Stimulated activated CD4-positive, alpha-beta T cell treated with anti-CD3 and anti-CD28 coated beads, Interleukin-12 subunit alpha, Interleukin-12 subunit beta, amount 100 ng/mL, for 4 hours (primary cell): ENCODE data around the gene FAS.

Experiments used
- DNase-seq: peaks from one replicate; pipeline ENCODE4 v3.0.0-alpha.2; 2020

FAS gene

DNA sequence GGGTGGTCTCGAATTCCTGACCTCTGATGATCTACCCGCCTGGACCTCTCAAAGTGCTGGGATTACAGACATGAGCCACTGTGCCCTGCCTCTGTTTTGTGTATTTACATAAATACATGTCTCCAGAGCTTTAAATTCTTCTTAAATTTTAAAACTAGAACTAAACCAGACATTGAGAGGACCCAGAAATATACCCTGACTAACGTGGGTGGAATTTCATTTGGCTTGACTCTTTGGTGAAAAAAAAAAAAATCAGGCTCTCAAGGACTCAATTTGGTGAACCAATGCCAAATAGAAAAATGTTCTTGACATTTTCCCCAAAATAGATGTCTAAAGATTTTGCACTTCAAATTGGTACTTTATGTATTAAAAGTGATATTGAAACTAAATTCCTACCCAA is 16.6 kb upstream of the FAS start:
- DNase-seq: no peak

DNA sequence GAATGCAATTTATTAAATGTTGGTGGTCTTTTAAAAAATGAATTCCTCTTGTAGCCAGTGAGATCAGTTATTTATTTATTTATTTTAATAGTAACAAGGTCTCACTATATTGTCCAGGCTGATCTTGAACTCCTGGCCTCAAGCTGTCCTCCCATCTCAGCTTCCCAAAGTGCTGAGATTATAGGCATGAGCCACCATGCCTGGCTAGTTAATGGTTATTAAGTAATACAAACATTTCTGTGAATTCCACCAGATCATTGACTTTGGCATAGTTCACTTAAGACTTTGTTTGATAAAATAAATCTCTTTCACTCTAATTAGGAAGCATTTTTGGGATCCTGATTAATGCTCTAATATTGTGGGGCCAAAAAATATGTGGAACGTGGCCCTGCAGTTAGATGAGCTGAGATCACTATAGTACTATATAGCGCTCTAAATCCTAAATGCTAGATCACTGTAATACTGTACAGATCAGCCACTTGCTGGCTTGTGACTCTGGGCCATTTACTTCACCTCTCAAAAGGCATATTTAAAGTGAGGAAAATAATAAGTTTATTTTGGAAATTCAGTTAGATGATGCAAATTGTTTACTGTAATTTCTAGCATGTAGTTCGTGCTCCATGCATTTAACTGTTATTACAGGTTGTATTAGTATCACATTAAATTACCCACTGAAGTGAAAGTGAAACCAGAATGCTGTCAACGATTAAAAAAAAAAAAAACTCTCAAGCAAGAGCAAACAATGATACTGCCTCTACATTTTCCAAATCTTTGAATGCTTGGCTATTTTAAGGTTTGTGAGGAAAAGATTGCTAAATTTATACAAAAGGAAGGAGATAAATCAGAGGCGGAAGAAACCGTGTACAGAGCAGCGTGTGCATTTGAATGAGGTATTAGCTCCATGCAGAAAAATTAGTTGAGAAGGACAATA is 15.9 kb upstream of the FAS start:
- DNase-seq: no peak

DNA sequence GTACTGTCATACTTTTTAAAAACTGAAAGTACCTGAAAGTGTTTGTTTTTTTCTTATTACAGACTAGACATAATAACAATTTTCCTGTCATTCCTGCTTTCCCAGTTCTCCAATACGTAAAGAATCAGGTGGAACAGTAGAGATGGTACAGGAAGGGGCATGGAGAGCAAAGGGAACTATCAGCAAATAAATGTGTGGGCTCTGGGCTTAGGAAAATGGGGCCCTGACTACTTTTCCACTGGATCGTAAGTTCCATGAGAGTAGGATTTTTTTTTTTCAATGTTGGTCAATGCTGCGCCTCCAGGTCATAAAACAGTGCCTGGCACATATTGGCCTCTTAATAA is 15.2 kb upstream of the FAS start:
- DNase-seq: no peak

DNA sequence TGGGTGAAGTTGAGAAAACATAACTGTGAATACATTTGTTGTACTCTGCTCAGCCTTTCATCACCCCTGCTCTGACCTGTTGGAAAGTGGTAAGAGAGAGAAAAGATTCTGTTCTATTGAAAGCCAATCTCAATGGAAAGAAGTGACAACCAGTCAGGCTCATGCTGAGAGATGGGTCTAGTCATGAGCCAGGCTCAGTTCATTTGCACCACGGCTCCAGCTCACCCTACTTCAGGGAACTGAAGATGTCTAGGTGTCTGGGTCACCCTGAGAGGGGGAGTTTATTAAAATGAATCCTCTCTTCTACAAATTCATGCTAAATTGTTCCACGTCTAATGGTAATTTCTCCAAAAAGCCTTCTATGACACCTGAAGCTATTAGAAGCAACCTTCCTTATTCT is 12.1 kb upstream of the FAS start:
- DNase-seq: no peak

DNA sequence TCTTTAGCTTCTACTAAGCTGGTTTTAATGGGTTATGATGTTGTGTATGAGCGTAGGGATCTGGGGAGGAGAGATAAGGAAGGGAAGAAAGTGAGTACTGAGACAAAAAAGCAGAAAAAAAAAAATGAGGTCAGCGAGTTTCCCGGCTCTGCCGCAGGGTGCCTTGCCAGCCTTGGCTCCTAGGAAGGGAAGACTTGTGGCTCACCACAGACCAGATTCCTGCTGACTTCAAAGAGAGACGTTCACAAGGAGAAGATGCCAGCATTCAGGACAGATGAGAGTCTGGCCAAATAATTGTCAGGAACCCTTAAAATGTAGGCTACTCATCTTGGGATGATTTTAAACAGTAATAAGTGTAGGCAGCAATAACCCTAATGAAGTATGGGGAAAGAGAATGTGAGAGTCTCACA is 11.4 kb upstream of the FAS start:
- DNase-seq: no peak

DNA sequence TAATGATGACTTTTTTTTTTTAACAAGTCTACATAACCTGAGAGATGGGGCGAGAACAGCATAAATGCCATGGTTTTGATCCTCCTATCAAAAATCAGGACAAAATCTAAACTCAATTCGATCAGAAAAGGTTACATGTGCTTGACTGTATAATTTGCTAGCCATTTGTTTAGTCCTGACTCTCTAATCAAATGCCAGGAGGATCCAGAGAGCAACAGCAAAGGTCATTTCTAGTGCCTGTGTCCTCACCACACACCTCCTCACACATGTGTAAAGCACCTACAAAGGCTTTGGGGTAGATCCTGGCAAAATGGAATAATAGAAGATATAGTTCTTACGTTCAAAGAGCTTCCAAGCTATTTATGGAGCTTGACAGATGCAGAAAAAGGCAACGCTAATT is 11.0 kb upstream of the FAS start:
- DNase-seq: no peak

DNA sequence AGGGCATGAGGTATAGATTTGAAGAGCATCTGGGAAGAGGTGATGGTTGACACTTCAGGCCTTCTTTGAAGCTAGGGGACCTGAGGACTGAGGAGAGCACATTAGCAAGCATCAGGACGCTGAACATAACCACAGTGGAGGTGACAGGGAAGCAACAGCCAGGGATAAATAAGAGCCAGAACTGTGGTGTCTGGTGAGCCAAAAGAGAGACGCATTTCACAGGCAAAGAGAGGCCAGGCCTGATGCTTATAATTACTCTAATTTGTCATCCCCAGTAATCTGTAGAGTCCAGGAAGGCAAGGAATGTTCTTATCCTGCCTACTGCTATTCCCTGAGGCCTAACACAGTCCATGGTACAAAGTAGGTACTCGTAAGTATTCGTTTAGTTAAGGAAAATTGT is 10.4 kb upstream of the FAS start:
- DNase-seq: no peak

DNA sequence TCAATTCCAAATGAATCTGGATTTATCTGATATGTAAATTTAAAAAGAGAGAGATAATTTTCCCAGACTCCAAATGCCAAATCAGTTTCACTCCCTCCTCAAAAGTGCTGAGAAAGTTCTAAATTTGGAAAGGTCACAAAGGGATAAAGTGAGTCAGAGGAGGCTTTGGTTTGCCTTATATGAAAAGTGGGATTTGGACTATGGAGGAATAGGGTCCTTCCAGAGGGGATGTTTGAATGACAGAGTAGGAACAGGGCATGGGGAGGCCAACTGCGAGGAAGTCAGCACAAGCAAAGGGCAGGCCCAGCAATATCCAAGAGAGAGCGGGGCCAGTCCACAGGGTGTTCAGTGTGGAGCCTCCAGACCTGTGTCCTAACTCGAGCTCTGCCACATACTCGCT is 9.8 kb upstream of the FAS start:
- no peak for DNase-seq

DNA sequence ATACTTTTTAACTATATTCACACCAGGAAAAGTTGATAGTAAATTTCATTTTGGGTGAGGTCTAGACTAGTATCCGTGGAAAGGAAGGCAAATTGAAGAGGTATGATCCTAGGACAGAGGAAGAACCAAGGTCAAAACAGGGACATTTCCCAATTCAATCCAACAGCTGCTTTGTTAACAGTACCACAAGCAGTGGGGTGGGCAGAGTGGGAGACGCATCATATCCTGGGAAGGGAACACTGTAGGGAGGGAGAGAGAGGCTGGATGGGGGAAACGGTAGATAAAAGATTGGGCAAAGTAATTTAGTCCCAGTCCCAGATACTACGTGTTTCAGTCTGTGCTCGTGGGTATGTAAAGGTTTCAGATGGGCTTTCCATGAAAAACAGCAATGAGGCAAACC is 9.2 kb upstream of the FAS start:
- no peak for DNase-seq

DNA sequence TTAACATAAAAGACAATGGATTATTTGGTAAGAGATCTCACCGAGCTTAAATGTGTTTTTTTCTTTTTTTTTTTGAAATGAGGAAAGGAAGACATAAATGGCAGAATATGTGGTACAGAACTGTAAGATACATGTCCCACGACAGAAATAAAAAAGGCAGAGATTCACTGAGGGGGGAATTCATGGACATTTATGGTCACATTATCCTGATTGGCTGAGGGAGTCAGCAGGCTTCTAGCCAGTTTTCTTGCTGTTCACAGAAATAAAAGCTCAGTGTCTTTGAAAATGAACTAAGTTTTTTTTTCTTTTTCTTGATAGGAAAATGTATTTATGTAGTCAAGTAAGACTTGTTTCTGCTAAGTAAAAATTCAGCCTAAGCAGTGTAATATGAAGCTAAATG is 8.2 kb upstream of the FAS start:
- DNase-seq: no peak

DNA sequence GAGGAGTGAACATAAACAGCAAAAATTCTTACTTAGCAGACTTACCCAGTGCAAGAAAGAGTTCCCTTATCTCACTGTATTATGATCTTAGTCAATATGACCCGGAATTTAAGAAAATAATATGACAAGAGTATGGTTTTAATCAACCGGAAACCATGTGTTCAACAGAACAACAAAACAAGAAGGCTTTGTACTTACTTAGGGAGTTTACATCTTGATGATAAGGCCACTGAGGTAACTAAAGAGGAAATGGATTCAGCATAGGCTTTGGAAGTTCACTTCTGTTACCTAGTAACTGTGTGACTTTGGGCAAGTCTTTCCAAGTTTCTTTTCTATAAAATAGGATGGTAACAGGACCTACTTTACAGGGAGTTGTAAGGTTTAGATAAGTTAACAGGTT is 7.4 kb upstream of the FAS start:
- DNase-seq: no peak

DNA sequence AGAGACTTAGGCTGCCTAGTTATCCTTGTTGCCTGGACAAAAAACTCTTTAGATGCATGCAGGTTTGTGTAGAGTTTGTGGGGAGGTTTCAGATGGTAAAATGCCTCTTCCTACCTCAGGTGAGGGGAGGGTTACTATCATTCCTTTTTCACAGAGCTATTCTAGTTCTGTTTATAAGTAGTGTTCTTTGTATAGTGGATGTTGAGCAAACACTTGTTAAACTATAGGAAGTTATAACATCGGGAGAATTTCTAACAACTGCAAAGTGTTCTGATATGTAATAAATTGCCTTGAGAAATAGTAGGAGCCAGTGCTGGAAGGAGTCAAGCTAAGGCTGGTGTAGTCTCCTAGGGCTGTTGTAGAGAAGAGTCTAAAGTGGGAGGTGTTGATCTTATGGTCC is 6.7 kb upstream of the FAS start:
- DNase-seq: no peak

DNA sequence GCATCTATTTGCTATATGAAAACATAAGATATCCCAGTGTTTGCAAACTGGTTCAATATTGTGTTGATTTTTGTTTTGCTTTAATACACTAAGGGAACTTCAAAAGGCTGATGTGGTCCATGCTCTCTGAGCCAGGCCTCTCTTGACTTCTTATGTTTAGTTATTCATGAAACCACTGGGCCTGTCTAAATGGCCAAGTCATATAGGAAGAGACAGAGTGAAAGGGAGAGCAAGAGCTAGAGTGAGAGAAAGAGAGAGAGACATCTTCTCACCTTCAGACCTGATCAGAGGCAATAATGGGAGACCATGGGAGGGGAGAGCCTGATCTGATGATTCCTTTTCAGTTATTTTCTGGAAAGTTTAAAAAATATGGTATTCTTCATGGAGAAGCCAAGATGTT is 6.1 kb upstream of the FAS start:
- DNase-seq: no peak

DNA sequence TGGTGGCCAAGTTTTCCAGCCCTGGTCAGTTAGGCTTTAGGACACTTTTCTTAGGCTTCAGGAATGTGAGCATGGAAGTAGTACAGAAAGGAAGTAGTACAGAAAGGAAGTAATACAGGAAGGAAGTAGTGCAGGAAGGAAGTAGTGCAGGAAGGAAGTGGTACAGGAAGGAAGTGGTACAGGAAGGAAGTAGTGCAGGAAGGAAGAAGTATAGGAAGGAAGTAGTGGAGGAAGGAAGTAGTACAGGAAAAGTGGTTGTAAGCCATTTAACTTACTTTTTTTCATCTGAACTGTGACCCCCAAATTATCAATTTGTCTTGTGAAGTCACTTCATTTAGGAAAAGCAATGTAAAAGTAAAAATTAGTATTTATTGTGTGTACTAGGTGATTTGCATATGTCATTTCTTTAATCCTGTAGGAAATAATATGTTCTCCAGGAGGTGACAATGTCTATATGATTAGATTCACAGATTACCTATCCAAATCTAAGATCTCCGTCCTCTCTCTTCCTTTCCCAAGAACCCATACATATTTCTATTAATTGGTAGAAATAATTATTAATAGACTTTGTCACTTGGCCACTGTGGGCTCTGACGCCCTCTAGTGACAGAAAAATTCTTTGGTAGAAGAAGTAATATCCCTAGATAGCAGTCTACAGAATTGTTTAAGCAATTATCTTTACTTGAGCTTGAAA is 3.9 kb upstream of the FAS start:
- DNase-seq: no peak

DNA sequence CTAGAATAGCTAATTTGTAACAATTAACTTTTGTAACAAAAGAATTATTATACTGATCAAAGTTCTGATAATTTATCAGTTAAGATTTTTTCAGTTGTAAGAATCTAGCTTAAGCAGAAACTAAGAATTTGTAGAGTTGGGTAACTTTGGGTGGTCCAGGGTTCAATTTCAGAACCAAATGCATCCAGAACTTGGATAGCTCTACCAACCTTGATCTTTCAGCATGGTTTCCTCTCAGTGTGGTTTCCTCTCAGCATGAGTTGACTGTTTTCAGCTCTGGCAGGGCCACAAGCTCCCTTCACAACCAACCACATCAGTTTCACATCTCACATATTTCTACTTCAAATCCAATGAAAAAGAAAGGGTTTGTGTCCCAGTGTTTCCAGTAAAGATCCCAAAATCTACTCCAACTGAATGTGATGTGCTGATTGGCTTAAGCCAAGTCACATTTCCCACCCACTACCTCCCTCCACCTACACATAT is 3.3 kb upstream of the FAS start:
- no peak for DNase-seq

DNA sequence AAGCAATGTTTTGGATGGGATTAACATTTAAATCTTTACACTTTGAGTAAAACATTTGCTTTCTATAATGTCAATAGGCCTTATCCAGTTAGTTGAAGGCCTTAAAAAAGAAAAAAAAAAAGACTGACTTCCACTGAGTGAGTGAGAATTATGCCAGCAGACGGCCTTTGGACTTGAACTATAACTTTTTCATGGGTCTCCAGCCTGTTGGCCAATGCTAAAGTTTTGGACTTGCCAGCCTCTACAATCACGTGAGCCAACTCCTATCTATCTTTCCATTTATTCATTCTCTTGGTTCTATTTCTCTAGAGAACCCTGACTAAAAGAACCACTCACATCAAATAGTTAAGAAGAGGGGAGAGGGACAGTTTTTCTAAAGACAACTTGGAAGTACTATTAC is 2.8 kb upstream of the FAS start:
- DNase-seq: no peak

DNA sequence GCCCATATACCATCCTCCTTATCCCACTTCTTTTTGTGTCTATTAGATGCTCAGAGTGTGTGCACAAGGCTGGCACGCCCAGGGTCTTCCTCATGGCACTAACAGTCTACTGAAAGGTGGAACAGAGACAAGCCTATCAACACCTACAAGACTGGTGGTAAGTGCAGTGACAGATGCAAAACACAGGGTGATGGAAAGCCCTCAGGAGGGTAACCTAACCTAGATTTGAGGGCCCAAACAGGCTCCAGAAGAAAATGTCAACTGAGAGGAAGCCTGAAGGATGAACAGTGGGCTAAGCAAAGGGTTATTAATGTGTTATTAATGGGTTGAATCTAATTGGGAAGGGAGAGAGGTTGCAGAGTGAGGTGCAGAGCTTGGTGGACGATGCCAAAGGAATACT is 1.2 kb upstream of the FAS start:
- no peak for DNase-seq

DNA sequence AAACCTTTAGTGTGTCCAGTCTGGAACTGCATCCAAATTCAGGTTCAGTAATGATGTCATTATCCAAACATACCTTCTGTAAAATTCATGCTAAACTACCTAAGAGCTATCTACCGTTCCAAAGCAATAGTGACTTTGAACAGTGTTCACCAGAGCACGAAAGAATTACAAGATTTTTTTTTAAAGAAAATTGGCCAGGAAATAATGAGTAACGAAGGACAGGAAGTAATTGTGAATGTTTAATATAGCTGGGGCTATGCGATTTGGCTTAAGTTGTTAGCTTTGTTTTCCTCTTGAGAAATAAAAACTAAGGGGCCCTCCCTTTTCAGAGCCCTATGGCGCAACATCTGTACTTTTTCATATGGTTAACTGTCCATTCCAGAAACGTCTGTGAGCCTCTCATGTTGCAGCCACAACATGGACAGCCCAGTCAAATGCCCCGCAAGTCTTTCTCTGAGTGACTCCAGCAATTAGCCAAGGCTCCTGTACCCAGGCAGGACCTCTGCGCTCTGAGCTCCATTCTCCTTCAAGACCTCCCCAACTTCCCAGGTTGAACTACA is 694 bp upstream of the FAS start:
- DNase-seq: no peak

DNA sequence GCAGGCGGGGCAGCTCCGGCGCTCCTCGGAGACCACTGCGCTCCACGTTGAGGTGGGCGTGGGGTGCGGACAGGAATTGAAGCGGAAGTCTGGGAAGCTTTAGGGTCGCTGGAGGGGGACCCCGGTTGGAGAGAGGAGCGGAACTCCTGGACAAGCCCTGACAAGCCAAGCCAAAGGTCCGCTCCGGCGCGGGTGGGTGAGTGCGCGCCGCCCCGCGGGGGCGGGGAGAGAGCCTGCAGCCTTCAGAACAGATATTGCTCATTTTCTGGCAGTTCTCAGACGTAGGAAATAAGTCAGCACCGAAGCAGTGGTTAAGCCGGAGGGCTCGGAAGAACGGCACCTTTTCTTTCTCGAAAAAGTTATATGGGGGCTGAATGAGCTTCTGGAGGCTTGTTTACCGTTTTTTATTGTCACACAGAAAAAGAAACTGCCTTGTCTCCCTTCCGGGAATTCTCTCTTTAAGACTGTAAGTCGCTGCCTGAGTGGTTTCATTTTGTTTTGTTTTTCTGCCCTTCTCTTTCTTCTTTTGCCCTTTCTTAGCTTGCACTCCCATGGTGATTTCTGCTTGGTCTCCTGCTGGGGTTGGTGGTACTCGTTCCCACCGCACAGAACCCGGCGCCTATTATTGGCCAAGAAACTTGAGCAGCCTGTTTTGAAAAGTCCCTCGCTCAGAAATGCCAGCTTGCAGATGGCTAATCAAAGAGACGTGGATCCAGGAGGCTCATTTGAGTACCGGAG is 732 bp downstream of the FAS start:
- DNase-seq: peak; percentile 68

DNA sequence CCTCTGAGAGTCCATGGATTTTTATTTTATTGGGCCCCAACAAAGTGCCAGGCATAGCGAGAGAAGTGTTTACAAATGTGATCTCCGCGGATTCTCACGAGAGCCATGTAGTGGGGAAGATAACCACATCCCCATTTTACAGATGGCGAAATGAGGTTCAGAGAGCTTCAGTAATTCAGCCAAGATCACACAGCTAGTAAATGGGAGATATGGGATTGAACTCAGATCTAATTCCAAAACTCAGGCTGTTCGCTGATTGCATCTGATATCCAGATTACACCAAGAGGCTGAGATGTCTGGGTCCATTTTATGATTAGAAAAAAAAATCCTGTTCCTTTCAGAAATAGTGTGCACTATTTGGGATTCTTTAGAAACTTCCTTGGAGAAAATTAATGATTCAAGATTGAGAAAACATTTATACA is 1.3 kb downstream of the FAS start:
- no peak for DNase-seq

DNA sequence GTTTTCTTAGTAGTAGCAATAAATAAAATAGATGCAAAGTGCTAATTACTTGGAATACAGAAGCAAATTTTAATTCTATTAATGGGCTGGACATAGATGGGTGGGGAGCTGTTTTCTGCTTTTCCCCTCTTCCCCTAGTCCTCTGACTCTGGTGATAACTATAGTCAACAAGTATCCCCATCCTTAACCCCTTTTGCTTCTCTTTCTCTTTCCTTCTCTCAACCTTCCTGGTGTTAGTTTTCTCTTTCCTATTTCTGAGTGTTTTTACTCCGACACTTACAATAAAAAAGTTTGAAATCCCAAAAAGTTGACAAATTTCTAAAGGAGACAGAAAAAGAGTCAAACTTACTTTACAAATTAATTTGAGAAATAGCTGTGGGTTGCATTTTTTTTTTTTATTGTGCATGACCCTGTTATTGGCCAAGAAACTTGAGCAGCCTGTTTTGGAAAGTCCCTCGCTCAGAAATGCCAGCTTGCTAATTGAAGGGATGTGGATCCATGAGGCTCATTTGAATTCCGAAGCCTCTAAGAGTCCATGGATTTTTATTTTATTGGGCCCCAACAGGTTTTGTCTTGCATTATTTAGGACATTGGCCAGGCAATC is 2.4 kb downstream of the FAS start:
- no peak for DNase-seq

DNA sequence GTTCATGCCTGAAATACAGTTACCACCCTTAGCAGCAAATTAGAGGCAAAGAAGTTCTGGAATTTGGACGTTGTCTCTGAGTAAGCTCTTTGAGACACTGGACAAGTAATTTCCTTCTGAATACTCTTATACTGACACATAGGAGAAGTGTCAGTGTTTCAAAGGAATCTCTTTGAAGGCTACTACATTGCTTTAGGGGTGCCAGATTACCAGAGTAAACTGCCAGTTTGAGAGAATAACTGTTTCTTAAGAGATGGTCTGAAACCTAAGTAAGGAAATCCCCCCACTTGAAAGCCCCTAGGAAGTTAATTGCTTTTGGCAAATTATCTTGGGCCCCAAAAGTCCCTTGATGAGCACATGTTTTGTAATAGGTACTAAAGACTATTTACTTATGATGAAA is 3.4 kb downstream of the FAS start:
- no peak for DNase-seq
